ENCODE results near the gene ALK. TPM values are rescaled to one million over a fixed set of nuclear protein-coding genes. Genes with fewer than 3 reads are reported as not detected.

The ALK gene
- total RNA-seq, 3 donors from 2014 or later: 0.07 to 2.4 (median 0.09) TPM

DNA sequence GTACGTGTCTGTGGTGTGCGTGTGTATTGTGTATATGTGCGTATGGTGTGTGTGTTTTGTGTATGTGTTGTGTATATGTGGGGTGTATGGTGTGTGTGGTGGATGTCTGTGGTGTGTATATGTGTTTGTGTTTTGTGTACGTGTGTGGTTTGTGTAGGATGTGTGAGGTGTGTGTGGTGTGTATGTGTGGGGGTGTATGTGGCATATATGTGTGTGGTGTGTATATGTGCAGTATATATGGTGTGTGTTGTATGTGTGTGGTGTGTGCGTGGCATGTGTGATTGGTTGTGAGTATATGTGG lies 704.8 kb downstream of the ALK start:
- H3K4me1 ChIP-seq (ENCODE audit: low read depth): no peaks in the 10 kb centered on the region
- DNase-seq (no peak), ATAC-seq (no peak)
- TF ChIP-seq, protein P1, sequence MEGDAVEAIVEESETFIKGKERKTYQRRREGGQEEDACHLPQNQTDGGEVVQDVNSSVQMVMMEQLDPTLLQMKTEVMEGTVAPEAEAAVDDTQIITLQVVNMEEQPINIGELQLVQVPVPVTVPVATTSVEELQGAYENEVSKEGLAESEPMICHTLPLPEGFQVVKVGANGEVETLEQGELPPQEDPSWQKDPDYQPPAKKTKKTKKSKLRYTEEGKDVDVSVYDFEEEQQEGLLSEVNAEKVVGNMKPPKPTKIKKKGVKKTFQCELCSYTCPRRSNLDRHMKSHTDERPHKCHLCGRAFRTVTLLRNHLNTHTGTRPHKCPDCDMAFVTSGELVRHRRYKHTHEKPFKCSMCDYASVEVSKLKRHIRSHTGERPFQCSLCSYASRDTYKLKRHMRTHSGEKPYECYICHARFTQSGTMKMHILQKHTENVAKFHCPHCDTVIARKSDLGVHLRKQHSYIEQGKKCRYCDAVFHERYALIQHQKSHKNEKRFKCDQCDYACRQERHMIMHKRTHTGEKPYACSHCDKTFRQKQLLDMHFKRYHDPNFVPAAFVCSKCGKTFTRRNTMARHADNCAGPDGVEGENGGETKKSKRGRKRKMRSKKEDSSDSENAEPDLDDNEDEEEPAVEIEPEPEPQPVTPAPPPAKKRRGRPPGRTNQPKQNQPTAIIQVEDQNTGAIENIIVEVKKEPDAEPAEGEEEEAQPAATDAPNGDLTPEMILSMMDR (IDR thresholded peaks at IDR 0.05): no peak
- no peaks in the 10 kb centered on the region for H3K9me3 ChIP-seq
- no peaks in the 10 kb centered on the region for H3K36me3 ChIP-seq (ENCODE audit: low read depth)
- intact Hi-C loops (cut with DNase I, micrococcal nuclease): no loop called here
- H3K4me3 ChIP-seq: no peak overlapping the region

DNA sequence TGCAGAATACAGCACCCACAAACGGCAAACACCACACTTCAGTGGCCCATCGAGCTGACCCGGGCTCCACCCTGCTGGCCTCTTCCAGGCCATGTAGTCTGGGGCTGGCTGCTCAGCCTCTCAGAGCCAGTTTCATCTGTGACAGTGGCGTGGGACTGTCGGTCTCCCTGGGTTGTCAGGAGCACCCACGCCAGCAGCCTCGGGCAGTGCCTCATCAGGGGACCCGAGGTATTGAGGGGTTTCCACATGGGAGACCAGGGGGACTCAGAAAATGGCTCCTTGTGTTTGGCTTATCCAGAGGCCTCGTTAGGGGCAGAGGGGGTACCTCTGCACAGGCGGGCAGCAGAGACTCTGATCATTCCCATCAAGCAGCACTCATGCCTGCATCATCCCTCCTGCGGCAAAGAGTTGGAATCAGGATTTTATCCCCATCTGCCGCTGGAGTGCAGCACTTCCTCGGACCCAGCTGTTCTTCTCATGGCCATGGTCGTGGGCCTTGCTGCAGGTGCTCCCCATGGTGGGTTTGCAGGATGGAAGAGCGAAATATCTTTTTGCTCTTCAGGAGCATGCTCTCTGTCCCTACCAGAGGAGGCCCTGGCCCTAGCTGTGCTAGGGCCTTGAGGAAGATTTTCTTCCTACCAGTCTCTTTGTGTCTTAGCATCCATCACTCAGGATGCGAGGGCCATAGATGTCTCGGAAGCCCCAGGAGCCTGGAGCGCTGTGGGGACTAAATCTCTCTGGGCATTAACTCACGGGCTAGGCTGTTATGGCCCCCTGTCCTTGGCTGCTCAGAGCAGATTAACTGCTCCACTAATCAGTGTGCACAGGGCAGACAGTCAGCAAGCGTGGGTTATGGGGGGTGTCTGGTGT lies 705.4 kb downstream of the ALK start:
- H3K4me3 ChIP-seq: no peak overlapping the region
- ATAC-seq (no peak), DNase-seq (no peak)
- TF ChIP-seq, protein P1 (IDR thresholded peaks at IDR 0.05): no peak
- H3K9me3 ChIP-seq: no peaks in the 10 kb centered on the region
- H3K36me3 ChIP-seq (ENCODE audit: low read depth): no peaks in the 10 kb centered on the region
- H3K4me1 ChIP-seq (ENCODE audit: low read depth): no peaks in the 10 kb centered on the region
- intact Hi-C loops (cut with DNase I, micrococcal nuclease): no loop called here

DNA sequence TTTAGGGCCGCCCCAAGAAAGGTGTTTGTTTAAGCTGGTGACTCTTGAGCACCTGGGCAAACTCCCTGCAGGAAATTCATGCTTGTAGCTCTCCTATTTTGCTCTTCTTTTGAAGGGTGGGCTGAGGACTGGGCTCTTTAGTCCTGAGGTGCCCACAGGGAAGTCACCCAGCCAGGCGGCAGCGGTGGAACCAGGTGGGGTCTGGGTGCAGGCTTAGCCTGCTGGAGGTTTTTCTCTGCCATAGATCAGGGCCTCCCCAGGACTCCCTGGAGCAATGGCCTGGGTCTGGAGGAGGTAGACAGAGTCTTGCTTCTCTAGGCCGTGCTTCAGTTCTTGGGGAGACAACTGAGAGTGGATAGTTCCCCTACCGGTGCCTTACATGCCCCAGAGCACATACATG lies 706.3 kb downstream of the ALK start:
- no peak for DNase-seq
- TF ChIP-seq, protein P1 (IDR thresholded peaks at IDR 0.05): no peak
- H3K4me1 ChIP-seq (ENCODE audit: low read depth): no peaks in the 10 kb centered on the region
- H3K4me3 ChIP-seq: no peak overlapping the region
- no peaks in the 10 kb centered on the region for H3K36me3 ChIP-seq (ENCODE audit: low read depth)
- no peak for ATAC-seq
- no peaks in the 10 kb centered on the region for H3K9me3 ChIP-seq
- intact Hi-C loops (cut with DNase I, micrococcal nuclease): no loop called here

DNA sequence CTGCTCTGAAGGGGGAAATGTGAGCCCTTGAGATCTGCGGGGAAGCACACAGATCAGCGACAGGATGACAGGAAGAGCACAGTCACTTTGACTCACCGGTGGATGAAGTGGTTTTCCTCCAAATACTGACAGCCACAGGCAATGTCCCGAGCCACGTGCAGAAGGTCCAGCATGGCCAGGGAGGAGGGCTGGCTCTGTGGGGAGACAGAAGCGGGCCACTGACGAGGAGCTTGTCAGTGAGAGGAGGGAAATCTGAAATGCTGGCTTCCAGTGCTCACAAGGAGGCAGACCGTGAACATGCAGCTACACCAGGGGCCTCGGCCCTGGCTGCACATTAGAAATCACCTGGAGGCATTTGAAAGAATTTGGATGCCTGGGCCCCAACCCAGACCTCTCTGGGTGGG lies 707.5 kb downstream of the ALK start:
- H3K36me3 ChIP-seq (ENCODE audit: low read depth): no peaks in the 10 kb centered on the region
- intact Hi-C loops (cut with DNase I, micrococcal nuclease): no loop called here
- H3K4me1 ChIP-seq (ENCODE audit: low read depth): no peaks in the 10 kb centered on the region
- no peak for DNase-seq
- no peak for ATAC-seq
- TF ChIP-seq, protein P1 (IDR thresholded peaks at IDR 0.05): no peak
- H3K4me3 ChIP-seq: no peak overlapping the region
- H3K9me3 ChIP-seq: no peaks in the 10 kb centered on the region

DNA sequence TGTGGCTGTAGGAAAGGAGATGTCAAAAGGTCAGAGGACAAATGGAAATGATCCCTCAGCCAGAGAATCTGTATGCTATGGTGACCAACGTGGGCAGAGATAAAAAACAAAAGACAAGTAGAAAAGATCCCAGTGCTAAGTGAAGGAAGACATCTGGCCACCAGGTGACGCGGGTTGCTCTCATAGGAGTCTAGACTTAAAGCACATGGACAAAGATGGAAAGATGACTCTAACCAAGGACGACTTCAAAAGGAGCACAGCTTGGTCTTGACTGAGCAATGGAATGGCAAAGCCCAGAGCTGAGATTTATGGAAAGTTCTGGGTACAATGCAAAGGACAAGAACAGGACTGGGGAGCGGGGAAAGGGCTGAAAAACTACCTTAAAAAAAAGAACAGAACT lies 709.4 kb downstream of the ALK start:
- TF ChIP-seq, protein P1 (IDR thresholded peaks at IDR 0.05): no peak
- H3K4me1 ChIP-seq (ENCODE audit: low read depth): no peaks in the 10 kb centered on the region
- H3K36me3 ChIP-seq (ENCODE audit: low read depth): no peaks in the 10 kb centered on the region
- DNase-seq (no peak), ATAC-seq (no peak)
- intact Hi-C loops (cut with DNase I, micrococcal nuclease): no loop called here
- no peaks in the 10 kb centered on the region for H3K9me3 ChIP-seq
- H3K4me3 ChIP-seq: no peak overlapping the region

All from mucosa of descending colon (tissue), 3 donors.